Ovary (tissue), 9 donors: ENCODE results near the gene ENOX1. TPM values are rescaled to one million over a fixed set of nuclear protein-coding genes. Genes with fewer than 3 reads are reported as not detected.

Experiments used
- DNase-seq, 5 donors: peaks; one replicate each; pipeline ENCODE4 v3.0.0-alpha.2; 2019 to 2020
- H3K27ac ChIP-seq, 2 donors: fragments of 200-600 bp; one replicate each; pipeline versions ENCODE4 v1.5.1 to v1.8.0; 2019 to 2022
- H3K27me3 ChIP-seq: fragments of 200-600 bp; one replicate; pipeline ENCODE4 v1.8.0; 2022
- H3K36me3 ChIP-seq: fragments of 200-600 bp; sonication (generic); one replicate; pipeline ENCODE4 v1.5.1; 2019
- H3K4me1 ChIP-seq: one replicate; pipeline ENCODE4 v1.8.1; 2013; ENCODE audit warnings: mild to moderate bottlenecking, moderate library complexity; ENCODE audit not compliant: insufficient read depth
- H3K4me3 ChIP-seq: fragments of 200-600 bp; sonication (generic); one replicate; pipeline ENCODE4 v1.5.1; 2017
- H3K9me3 ChIP-seq, 2 donors: fragments of 200-600 bp in 1 of 2; sonication (generic) in 1 of 2; one replicate each; pipeline versions ENCODE4 v1.5.1 to v1.8.1; 2013 to 2019; ENCODE audit warnings: mild to moderate bottlenecking in 1 of 2, moderate library complexity in 1 of 2
- EP300 ChIP-seq: sonication (generic); formaldehyde crosslinking; IDR thresholded peaks from one replicate; pipeline ENCODE4 v1.6.1; 2017; ENCODE audit warnings: antibody characterized with exemption
- POLR2A ChIP-seq: fragments of 450-650 bp; IDR thresholded peaks from one replicate; pipeline ENCODE4 v1.6.1; 2017; ENCODE audit warnings: antibody characterized with exemption, mild to moderate bottlenecking, moderate library complexity
- WGBS, 3 donors: extraction: QIAGEN DNeasy Blood & Tissue Kit in 1 of 3; methylation state at CpG; one replicate each; pipeline versions ENCODE4 v1.1.5 to v1.1.7; 2013 to 2017; 5-methylcytosine and 5-hydroxymethylcytosine counted together
- intact Hi-C, 4 donors: fragments of 100-400 bp; cut with DNase I; formaldehyde crosslinking; loops; one replicate each; pipeline versions ENCODE4 v1.11.0 to v1.15.1; 2022 to 2023
- polyA plus RNA-seq, 2 donors: library from polyadenylated mRNA; stranded (reverse); fragments of 200-250 nt in 1 of 2; fragments of 350-450 nt in 1 of 2; fragmentation: Illumina TruSeq in 1 of 2; extraction: RNeasy Lipid Tissue Mini Kit (QIAGEN cat#74804) in 1 of 2; gene quantifications; one replicate each; pipeline ENCODE4 v1.2.3, GENCODE V29; 2013 to 2014
- total RNA-seq, 7 donors: library from RNA; depleted of rRNA in 2 of 7; stranded (reverse); fragments of >200 nt in 2 of 7; fragmentation: NEBNext Ultra II Directional in 3 of 7; extraction: Animal tissue kit (Norgen Biotek cat#: 25700) in 3 of 7; gene quantifications; one replicate each; pipeline versions ENCODE4 v1.1.0 to v1.2.4, GENCODE V29; 2016 to 2023
- TF ChIP-seq, protein P1 (sequence below), 3 donors: fragments of 450-650 bp in 2 of 3; fragments of 200-600 bp in 1 of 3; IDR thresholded peaks; one replicate each; pipeline versions ENCODE4 v1.5.1 to v1.8.0; 2016 to 2022; ENCODE audit warnings: antibody characterized with exemption in 3 of 3, mild to moderate bottlenecking in 1 of 3
- donor health status: DM: no; HTN: no; CAD: no; lungs with moderate emphysema.
- donor health status: DM: no; HTN: no; CAD: no.
- donor health status: Bipolar disorder and iron deficiency.
- donor health status: DM: yes; HTN: yes; CAD: no.
- donor health status: DM: no; HTN: no; CAD: no.
- donor health status: DM: yes; HTN: yes; CAD: no.

ENOX1 gene
- total and polyA plus RNA-seq, 9 donors: 3.6 to 17.5 (median 7.8) TPM

GRCh38 chr13:43235028-43235427 is 551.7 kb downstream of the ENOX1 start:
- no peak for DNase-seq
- no peak for TF ChIP-seq POLR2A
- TF ChIP-seq, protein P1, sequence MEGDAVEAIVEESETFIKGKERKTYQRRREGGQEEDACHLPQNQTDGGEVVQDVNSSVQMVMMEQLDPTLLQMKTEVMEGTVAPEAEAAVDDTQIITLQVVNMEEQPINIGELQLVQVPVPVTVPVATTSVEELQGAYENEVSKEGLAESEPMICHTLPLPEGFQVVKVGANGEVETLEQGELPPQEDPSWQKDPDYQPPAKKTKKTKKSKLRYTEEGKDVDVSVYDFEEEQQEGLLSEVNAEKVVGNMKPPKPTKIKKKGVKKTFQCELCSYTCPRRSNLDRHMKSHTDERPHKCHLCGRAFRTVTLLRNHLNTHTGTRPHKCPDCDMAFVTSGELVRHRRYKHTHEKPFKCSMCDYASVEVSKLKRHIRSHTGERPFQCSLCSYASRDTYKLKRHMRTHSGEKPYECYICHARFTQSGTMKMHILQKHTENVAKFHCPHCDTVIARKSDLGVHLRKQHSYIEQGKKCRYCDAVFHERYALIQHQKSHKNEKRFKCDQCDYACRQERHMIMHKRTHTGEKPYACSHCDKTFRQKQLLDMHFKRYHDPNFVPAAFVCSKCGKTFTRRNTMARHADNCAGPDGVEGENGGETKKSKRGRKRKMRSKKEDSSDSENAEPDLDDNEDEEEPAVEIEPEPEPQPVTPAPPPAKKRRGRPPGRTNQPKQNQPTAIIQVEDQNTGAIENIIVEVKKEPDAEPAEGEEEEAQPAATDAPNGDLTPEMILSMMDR (IDR thresholded peaks at IDR 0.05): no peak
- no peak for TF ChIP-seq EP300
- no peak overlapping the region for H3K27ac ChIP-seq
- H3K36me3 ChIP-seq: no peaks in the 10 kb centered on the region
- 61 to 66% (median 65%) methylated on average over 1 of the region's 1 CpG for WGBS, 3 donors
- no peaks in the 10 kb centered on the region for H3K9me3 ChIP-seq
- no peaks in the 10 kb centered on the region for H3K4me1 ChIP-seq
- H3K4me3 ChIP-seq: no peak overlapping the region
- intact Hi-C loops: no loop called here
- H3K27me3 ChIP-seq: no peaks in the 10 kb centered on the region

GRCh38 chr13:43232873-43233265 is 553.9 kb downstream of the ENOX1 start:
- Histone ChIP-seq H3K36me3 (no peaks in the 10 kb centered on the region), H3K27me3 (no peaks in the 10 kb centered on the region), H3K4me1 (no peaks in the 10 kb centered on the region), H3K4me3 (no peak overlapping the region), H3K9me3 (no peaks in the 10 kb centered on the region), H3K27ac (no peak overlapping the region)
- intact Hi-C loops: no loop called here
- TF ChIP-seq POLR2A (no peak), EP300 (no peak)
- TF ChIP-seq, protein P1 (IDR thresholded peaks at IDR 0.05): no peak
- DNase-seq: no peak
- 92 to 97% (median 96%) methylated on average over 1 of the region's 1 CpG for WGBS, 3 donors

DNA sequence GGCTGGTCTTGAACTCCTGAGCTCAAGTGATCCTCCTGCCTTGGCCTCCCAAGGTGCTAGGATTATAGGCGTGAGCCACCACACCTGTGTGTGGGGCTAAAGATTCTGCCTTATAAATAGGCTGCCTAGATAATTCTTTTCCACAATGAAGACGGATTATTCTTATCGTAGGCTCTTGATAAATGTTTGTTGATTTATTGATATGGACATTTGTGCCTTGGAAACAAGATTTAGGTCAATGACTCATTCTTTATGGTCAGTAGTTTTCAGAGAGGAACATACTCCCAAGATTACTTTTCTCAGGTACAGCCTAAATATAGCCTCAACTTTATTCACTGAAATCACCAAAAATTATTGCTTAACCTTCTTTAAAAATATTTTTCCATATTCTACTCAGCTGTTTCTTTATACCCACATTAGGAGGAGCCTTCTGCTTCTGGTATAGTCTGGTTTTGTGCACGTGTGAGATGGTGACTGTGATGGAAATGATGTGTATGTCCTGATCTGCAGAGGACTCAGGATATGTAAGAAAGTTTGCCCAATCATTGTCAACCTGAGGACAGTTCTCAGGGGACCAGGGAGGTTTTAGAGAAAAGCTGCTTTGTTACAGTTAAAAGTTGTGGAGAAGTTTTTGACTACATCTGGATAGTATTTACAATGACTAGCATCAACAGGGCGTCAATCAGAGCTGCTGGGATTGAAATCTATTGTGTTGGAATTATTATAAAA is 554.5 kb downstream of the ENOX1 start:
- Histone ChIP-seq H3K4me3 (no peak overlapping the region), H3K27me3 (no peaks in the 10 kb centered on the region), H3K9me3 (no peaks in the 10 kb centered on the region), H3K27ac (no peak overlapping the region), H3K4me1 (no peaks in the 10 kb centered on the region), H3K36me3 (no peaks in the 10 kb centered on the region)
- no peak for TF ChIP-seq EP300
- DNase-seq: no peak
- WGBS, 3 donors: 89 to 93% (median 91%) methylated on average over 5 of the region's 5 CpGs
- intact Hi-C loops: no loop called here

GRCh38 chr13:43230989-43231388 is 555.8 kb downstream of the ENOX1 start:
- intact Hi-C loops: no loop called here
- H3K27ac ChIP-seq: no peak overlapping the region
- TF ChIP-seq, protein P1 (IDR thresholded peaks at IDR 0.05): no peak
- no peak for TF ChIP-seq POLR2A
- no peak for TF ChIP-seq EP300
- no peaks in the 10 kb centered on the region for H3K36me3 ChIP-seq
- H3K27me3 ChIP-seq: no peaks in the 10 kb centered on the region
- no peak for DNase-seq
- no peaks in the 10 kb centered on the region for H3K4me1 ChIP-seq
- H3K4me3 ChIP-seq: no peak overlapping the region
- 87 to 89% (median 88%) methylated on average over 3 of the region's 3 CpGs for WGBS, 3 donors
- no peaks in the 10 kb centered on the region for H3K9me3 ChIP-seq

DNA sequence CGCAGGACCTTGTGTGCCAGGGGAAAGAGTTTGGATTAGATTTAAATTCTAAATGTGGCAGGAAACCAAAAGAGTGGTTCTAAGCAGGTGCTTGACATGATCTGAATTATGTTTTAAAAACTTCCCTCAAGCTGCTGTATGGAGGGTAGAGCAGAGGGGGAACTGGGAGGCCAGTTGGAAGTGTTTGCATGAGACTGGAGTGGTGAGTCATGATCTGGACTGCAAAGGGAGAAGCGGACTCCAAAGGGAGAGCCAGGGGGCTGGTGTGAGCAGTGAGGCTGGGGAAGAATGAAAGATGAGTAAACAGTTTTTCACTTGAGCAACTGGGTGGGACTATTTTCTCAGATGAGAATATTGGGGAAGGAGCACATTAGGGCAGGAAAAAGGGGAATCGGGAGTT is 557.3 kb downstream of the ENOX1 start:
- intact Hi-C loops: no loop called here
- whole genome bisulfite sequencing, 3 donors: 58 to 64% (median 63%) methylated on average over 3 of the region's 3 CpGs
- no peak for DNase-seq
- TF ChIP-seq EP300 (no peak), POLR2A (no peak)
- TF ChIP-seq, protein P1 (IDR thresholded peaks at IDR 0.05): no peak
- no peaks in the 10 kb centered on the region for H3K27me3 ChIP-seq
- no peaks in the 10 kb centered on the region for H3K4me1 ChIP-seq
- no peaks in the 10 kb centered on the region for H3K36me3 ChIP-seq
- no peak overlapping the region for H3K4me3 ChIP-seq
- H3K9me3 ChIP-seq: no peaks in the 10 kb centered on the region
- H3K27ac ChIP-seq: no peak overlapping the region
